Measurements from ENCODE around the gene NTN4.
"Not testable (repeated sequence)": the region's sequence is repeated elsewhere in the genome, so short reads cannot be mapped to it uniquely, and the experiment has no call there.

NTN4 gene

DNA sequence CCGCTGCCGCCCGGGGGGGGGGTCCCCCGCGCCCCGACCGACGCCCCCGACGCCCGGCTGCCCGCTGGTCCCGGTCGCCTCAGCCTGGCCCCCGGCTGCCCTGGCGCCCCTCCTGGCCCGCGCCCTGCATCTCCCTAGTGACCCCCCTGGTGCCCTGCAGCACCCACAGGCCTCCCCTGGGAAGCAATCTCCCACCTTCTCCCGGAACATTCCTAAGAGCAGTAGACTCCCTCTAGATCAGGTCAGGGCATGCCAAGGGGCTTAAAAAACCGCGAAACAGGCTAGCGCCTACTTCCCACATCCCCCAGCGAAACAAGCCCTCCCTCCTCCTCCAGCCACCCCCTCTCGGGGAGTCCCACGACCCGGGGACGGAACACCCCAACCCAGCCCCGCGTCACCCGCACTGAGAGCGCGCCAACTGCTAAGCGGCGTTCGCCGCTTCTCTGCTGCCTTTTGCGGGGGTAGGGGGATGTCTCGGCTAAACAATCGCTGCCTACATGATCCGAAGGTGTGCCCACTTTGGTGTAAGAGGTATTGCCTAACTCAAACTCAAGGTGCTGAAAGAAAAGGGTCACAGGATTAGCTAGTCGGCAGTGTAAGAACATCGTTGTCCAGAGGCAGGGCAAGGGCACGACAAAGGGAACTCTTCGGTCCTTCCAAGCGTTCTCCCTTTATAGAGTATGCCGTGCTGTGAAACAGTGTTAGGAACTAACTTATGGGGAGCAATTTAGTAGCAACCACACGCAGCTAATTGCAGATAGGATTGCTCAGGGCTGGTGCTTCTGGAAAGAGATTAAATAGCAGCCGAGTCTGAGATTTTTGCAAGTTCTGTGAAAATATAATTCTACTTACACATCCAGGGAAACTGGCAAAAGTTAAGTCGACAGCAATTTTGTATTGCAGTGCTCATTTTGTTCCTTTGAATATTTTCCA is 619 bp upstream of the NTN4 start:
- no peaks in the 10 kb centered on the region for H3K27me3 ChIP-seq (replicated peaks; ENCODE audit: control insufficient read depth, insufficient read depth, low read length)
- peaks cover 21% of the 10 kb centered on the region for H3K4me1 ChIP-seq (ENCODE audit: control insufficient read depth, insufficient read depth, low read length)
- peak overlapping the region; percentile 39 for H3K9ac ChIP-seq (ENCODE audit: low read length)
- no peaks in the 10 kb centered on the region for H3K36me3 ChIP-seq (ENCODE audit: control insufficient read depth, insufficient read depth, low read length, severe bottlenecking)
- no peaks in the 10 kb centered on the region for H3K9me3 ChIP-seq (ENCODE audit: control insufficient read depth, low read length)
- DNase-seq (ENCODE audit: low read depth) = peak; percentile 46
- H3K4me3 ChIP-seq (ENCODE audit: low read length) = peak overlapping the region; percentile 85

- Histone ChIP-seq H3K4me1 (ENCODE audit: control insufficient read depth, insufficient read depth, low read length) (peaks cover 32% of the 10 kb centered on the region), H3K4me3 (ENCODE audit: low read length) (peak overlapping the region; percentile 85), H3K36me3 (ENCODE audit: control insufficient read depth, insufficient read depth, low read length, severe bottlenecking) (no peaks in the 10 kb centered on the region), H3K9me3 (ENCODE audit: control insufficient read depth, low read length) (no peaks in the 10 kb centered on the region), H3K27me3 (replicated peaks; ENCODE audit: control insufficient read depth, insufficient read depth, low read length) (no peaks in the 10 kb centered on the region), H3K9ac (ENCODE audit: low read length) (peak overlapping the region; percentile 76)
- DNase-seq (ENCODE audit: low read depth) = peak; percentile 49
Observed at GRCh38 chr12:95789126-95790032, 1.2 kb downstream of the NTN4 start.

- Histone ChIP-seq H3K4me1 (ENCODE audit: control insufficient read depth, insufficient read depth, low read length) (peaks cover 36% of the 10 kb centered on the region), H3K9me3 (ENCODE audit: control insufficient read depth, low read length) (no peaks in the 10 kb centered on the region), H3K36me3 (ENCODE audit: control insufficient read depth, insufficient read depth, low read length, severe bottlenecking) (no peaks in the 10 kb centered on the region), H3K9ac (ENCODE audit: low read length) (no peak overlapping the region), H3K27me3 (replicated peaks; ENCODE audit: control insufficient read depth, insufficient read depth, low read length) (no peaks in the 10 kb centered on the region), H3K4me3 (ENCODE audit: low read length) (no peak overlapping the region)
- DNase-seq (ENCODE audit: low read depth) = peak; percentile 68
Observed at GRCh38 chr12:95788637-95789036, 1.9 kb downstream of the NTN4 start.

- Histone ChIP-seq H3K9ac (ENCODE audit: low read length) (no peak overlapping the region), H3K36me3 (ENCODE audit: control insufficient read depth, insufficient read depth, low read length, severe bottlenecking) (no peaks in the 10 kb centered on the region), H3K27me3 (replicated peaks; ENCODE audit: control insufficient read depth, insufficient read depth, low read length) (no peaks in the 10 kb centered on the region), H3K4me3 (ENCODE audit: low read length) (no peak overlapping the region), H3K4me1 (ENCODE audit: control insufficient read depth, insufficient read depth, low read length) (peaks cover 36% of the 10 kb centered on the region), H3K9me3 (ENCODE audit: control insufficient read depth, low read length) (no peaks in the 10 kb centered on the region)
- DNase-seq (ENCODE audit: low read depth) = no peak
Observed at GRCh38 chr12:95787274-95787818, 3.2 kb downstream of the NTN4 start.

GRCh38 chr12:95784915-95785314 is 5.6 kb downstream of the NTN4 start:
- Histone ChIP-seq H3K9ac (ENCODE audit: low read length) (no peak overlapping the region), H3K27me3 (replicated peaks; ENCODE audit: control insufficient read depth, insufficient read depth, low read length) (no peaks in the 10 kb centered on the region), H3K9me3 (ENCODE audit: control insufficient read depth, low read length) (no peaks in the 10 kb centered on the region), H3K4me3 (ENCODE audit: low read length) (no peak overlapping the region), H3K4me1 (ENCODE audit: control insufficient read depth, insufficient read depth, low read length) (peaks cover 30% of the 10 kb centered on the region), H3K36me3 (ENCODE audit: control insufficient read depth, insufficient read depth, low read length, severe bottlenecking) (no peaks in the 10 kb centered on the region)
- no peak for DNase-seq (ENCODE audit: low read depth)

DNA sequence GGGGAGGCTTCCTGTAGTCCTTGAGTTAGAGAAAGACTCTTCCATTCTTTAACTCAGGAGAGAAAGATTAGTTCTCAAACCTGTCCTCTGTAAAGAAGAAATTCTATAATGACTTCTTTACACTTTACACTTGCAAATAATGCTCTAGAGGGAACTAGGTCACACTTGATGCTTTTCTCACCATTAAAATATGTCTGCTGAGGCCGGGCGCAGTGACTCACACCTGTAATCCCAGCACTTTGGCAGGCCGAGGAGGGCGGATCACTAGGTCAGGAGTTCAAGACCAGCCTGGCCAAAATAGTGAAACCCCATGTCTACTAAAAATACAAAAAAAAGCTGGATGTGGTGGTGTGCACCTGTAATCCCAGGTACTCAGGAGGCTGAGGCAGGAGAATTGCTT is 6.3 kb downstream of the NTN4 start:
- no peak overlapping the region for H3K9ac ChIP-seq (ENCODE audit: low read length)
- no peaks in the 10 kb centered on the region for H3K9me3 ChIP-seq (ENCODE audit: control insufficient read depth, low read length)
- no peaks in the 10 kb centered on the region for H3K27me3 ChIP-seq (replicated peaks; ENCODE audit: control insufficient read depth, insufficient read depth, low read length)
- no peak overlapping the region for H3K4me3 ChIP-seq (ENCODE audit: low read length)
- peaks cover 24% of the 10 kb centered on the region for H3K4me1 ChIP-seq (ENCODE audit: control insufficient read depth, insufficient read depth, low read length)
- H3K36me3 ChIP-seq (ENCODE audit: control insufficient read depth, insufficient read depth, low read length, severe bottlenecking) = no peaks in the 10 kb centered on the region
- no peak for DNase-seq (ENCODE audit: low read depth)

- not testable (repeated sequence) for H3K36me3 ChIP-seq (ENCODE audit: control insufficient read depth, insufficient read depth, low read length, severe bottlenecking); H3K9me3 ChIP-seq (ENCODE audit: control insufficient read depth, low read length); H3K27me3 ChIP-seq (replicated peaks; ENCODE audit: control insufficient read depth, insufficient read depth, low read length); H3K9ac ChIP-seq (ENCODE audit: low read length); H3K4me1 ChIP-seq (ENCODE audit: control insufficient read depth, insufficient read depth, low read length); H3K4me3 ChIP-seq (ENCODE audit: low read length); DNase-seq (ENCODE audit: low read depth)
Observed at GRCh38 chr12:95775466-95775865, 15.1 kb downstream of the NTN4 start.

GRCh38 chr12:95774311-95775045 is 16.1 kb downstream of the NTN4 start:
- H3K4me3 ChIP-seq (ENCODE audit: low read length) = no peak overlapping the region
- no peak for DNase-seq (ENCODE audit: low read depth)
- H3K27me3 ChIP-seq (replicated peaks; ENCODE audit: control insufficient read depth, insufficient read depth, low read length) = no peaks in the 10 kb centered on the region
- H3K36me3 ChIP-seq (ENCODE audit: control insufficient read depth, insufficient read depth, low read length, severe bottlenecking) = no peaks in the 10 kb centered on the region
- H3K4me1 ChIP-seq (ENCODE audit: control insufficient read depth, insufficient read depth, low read length) = peaks cover 10% of the 10 kb centered on the region
- no peaks in the 10 kb centered on the region for H3K9me3 ChIP-seq (ENCODE audit: control insufficient read depth, low read length)
- no peak overlapping the region for H3K9ac ChIP-seq (ENCODE audit: low read length)

GRCh38 chr12:95773320-95773719 is 17.2 kb downstream of the NTN4 start:
- no peak for DNase-seq (ENCODE audit: low read depth)
- Histone ChIP-seq H3K9ac (ENCODE audit: low read length) (no peak overlapping the region), H3K9me3 (ENCODE audit: control insufficient read depth, low read length) (no peaks in the 10 kb centered on the region), H3K4me3 (ENCODE audit: low read length) (no peak overlapping the region), H3K4me1 (ENCODE audit: control insufficient read depth, insufficient read depth, low read length) (peaks cover 10% of the 10 kb centered on the region), H3K27me3 (replicated peaks; ENCODE audit: control insufficient read depth, insufficient read depth, low read length) (no peaks in the 10 kb centered on the region), H3K36me3 (ENCODE audit: control insufficient read depth, insufficient read depth, low read length, severe bottlenecking) (no peaks in the 10 kb centered on the region)

DNA sequence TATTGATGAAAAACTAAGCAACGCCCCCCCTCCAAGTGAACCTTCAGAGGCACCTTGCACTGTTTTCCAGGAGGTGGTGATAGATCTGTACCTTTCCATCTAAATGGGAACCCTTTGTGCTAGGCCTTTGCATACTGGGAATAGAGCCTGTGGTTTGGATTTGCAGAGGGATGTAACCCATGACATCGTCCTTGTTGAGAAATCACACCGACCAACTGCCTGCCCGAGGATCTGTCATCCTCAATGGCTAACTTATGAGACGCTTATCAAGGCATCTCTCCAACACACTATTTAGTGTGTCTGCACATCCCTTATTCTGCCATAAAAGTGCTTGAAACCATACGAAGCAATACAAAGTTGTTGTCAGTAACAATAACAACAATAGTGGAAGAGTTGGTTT is 22.9 kb downstream of the NTN4 start:
- no peak overlapping the region for H3K9ac ChIP-seq (ENCODE audit: low read length)
- no peaks in the 10 kb centered on the region for H3K27me3 ChIP-seq (replicated peaks; ENCODE audit: control insufficient read depth, insufficient read depth, low read length)
- no peaks in the 10 kb centered on the region for H3K9me3 ChIP-seq (ENCODE audit: control insufficient read depth, low read length)
- H3K36me3 ChIP-seq (ENCODE audit: control insufficient read depth, insufficient read depth, low read length, severe bottlenecking) = no peaks in the 10 kb centered on the region
- peaks cover 13% of the 10 kb centered on the region for H3K4me1 ChIP-seq (ENCODE audit: control insufficient read depth, insufficient read depth, low read length)
- H3K4me3 ChIP-seq (ENCODE audit: low read length) = no peak overlapping the region
- DNase-seq (ENCODE audit: low read depth) = no peak

Data from adipocyte (in vitro differentiated cells).